ENCODE data around the gene GRIK5. TPM values are rescaled to one million over a fixed set of nuclear protein-coding genes. Genes with fewer than 3 reads are reported as not detected.

GRIK5 gene
- total RNA-seq, 6 experiments from 2014 or later, result 0.15 to 0.42 (median 0.17) TPM; not detected in 2

DNA sequence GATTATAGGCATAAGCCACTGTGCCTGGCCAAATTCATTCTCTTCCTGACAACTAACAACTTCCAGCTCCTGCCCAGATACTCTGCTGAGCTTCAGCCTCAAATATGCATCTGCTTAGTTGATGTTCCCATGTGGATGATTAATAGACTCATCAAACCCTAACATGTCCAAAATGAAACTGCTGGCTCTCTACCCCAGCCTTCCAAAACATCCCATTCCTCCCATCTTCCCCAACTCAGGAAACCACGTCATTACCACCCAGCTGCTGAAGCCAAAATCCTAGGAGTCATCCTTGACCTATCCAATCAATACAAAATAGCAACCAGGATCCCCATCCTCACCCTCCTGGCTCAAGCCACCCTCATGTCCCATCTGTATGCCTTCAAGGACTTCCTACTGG, 41.4 kb upstream of the GRIK5 start:
- Histone ChIP-seq H3K4me3 (no peak overlapping the region), H3K4me1 (no peaks in the 10 kb centered on the region), H3K9me3 (no peaks in the 10 kb centered on the region), H3K27me3 (no peaks in the 10 kb centered on the region), H3K27ac (no peak overlapping the region), H3K36me3 (no peaks in the 10 kb centered on the region)
- intact Hi-C loops (cut with DNase I), result no loop called here
- TF ChIP-seq, protein P1, sequence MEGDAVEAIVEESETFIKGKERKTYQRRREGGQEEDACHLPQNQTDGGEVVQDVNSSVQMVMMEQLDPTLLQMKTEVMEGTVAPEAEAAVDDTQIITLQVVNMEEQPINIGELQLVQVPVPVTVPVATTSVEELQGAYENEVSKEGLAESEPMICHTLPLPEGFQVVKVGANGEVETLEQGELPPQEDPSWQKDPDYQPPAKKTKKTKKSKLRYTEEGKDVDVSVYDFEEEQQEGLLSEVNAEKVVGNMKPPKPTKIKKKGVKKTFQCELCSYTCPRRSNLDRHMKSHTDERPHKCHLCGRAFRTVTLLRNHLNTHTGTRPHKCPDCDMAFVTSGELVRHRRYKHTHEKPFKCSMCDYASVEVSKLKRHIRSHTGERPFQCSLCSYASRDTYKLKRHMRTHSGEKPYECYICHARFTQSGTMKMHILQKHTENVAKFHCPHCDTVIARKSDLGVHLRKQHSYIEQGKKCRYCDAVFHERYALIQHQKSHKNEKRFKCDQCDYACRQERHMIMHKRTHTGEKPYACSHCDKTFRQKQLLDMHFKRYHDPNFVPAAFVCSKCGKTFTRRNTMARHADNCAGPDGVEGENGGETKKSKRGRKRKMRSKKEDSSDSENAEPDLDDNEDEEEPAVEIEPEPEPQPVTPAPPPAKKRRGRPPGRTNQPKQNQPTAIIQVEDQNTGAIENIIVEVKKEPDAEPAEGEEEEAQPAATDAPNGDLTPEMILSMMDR (IDR thresholded peaks at IDR 0.05), result no peak
- TF ChIP-seq POLR2A (IDR thresholded peaks at IDR 0.05), result no peak
- ATAC-seq (no peak), DNase-seq (no peak)
- 35% methylated on average over 1 of the region's 1 CpG for WGBS (ENCODE audit: insufficient coverage, low coverage, low lambda C conversion rate, missing lambda C conversion rate)

DNA sequence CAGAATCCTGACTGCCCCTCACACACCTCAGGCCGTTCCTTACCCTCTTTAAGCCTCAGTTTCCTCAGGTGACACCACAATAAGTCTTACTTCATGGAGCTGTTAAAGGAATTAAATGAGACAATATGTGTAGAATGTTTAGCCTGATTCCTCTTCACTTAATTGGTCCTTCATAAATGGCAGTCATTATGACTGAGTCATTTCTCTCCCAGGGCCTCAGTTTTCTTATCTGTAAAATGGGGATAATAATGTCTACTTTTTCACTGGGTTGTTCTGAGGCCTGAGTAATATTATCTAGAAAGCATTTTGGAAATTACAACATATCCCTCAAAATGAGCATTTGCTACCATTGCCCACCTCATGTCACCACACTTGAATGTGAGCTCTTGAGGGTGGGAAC, 40.7 kb upstream of the GRIK5 start:
- DNase-seq (no peak), ATAC-seq (no peak)
- H3K36me3 ChIP-seq, result no peaks in the 10 kb centered on the region
- H3K27ac ChIP-seq, result no peak overlapping the region
- no peaks in the 10 kb centered on the region for H3K27me3 ChIP-seq
- H3K4me3 ChIP-seq, result no peak overlapping the region
- no peaks in the 10 kb centered on the region for H3K9me3 ChIP-seq
- H3K4me1 ChIP-seq, result no peaks in the 10 kb centered on the region
- TF ChIP-seq POLR2A (IDR thresholded peaks at IDR 0.05), result no peak
- TF ChIP-seq, protein P1 (IDR thresholded peaks at IDR 0.05), result no peak
- intact Hi-C loops (cut with DNase I), result no loop called here
- 71% methylated on average over 1 of the region's 1 CpG for WGBS (ENCODE audit: insufficient coverage, low coverage, low lambda C conversion rate, missing lambda C conversion rate)

DNA sequence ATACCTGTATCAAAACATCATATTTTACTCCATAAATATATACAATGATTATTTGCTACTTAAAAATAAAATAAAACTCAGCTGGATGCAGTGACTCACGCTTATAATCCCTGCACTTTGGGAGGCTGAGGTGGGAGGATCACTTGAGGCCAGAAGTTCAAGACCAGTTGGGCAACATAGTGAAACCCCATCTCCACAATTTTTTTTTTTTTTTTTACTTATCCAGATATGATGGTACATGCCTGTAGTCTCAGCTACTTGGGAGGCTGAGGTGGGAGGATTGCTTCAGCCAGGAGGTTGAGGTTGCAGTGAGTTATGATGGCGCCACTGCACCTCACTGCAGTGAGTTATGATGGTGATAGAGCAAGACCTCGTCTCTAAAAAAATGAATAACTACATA, 39.9 kb upstream of the GRIK5 start:
- Histone ChIP-seq H3K27me3 (no peaks in the 10 kb centered on the region), H3K36me3 (no peaks in the 10 kb centered on the region), H3K27ac (no peak overlapping the region), H3K4me1 (no peaks in the 10 kb centered on the region), H3K4me3 (no peak overlapping the region), H3K9me3 (no peaks in the 10 kb centered on the region)
- intact Hi-C loops (cut with DNase I), result no loop called here
- DNase-seq (no peak), ATAC-seq (no peak)
- no peak for TF ChIP-seq POLR2A (IDR thresholded peaks at IDR 0.05)
- TF ChIP-seq, protein P1 (IDR thresholded peaks at IDR 0.05), result no peak
- WGBS (ENCODE audit: insufficient coverage, low coverage, low lambda C conversion rate, missing lambda C conversion rate), result 69% methylated on average over 3 of the region's 3 CpGs

DNA sequence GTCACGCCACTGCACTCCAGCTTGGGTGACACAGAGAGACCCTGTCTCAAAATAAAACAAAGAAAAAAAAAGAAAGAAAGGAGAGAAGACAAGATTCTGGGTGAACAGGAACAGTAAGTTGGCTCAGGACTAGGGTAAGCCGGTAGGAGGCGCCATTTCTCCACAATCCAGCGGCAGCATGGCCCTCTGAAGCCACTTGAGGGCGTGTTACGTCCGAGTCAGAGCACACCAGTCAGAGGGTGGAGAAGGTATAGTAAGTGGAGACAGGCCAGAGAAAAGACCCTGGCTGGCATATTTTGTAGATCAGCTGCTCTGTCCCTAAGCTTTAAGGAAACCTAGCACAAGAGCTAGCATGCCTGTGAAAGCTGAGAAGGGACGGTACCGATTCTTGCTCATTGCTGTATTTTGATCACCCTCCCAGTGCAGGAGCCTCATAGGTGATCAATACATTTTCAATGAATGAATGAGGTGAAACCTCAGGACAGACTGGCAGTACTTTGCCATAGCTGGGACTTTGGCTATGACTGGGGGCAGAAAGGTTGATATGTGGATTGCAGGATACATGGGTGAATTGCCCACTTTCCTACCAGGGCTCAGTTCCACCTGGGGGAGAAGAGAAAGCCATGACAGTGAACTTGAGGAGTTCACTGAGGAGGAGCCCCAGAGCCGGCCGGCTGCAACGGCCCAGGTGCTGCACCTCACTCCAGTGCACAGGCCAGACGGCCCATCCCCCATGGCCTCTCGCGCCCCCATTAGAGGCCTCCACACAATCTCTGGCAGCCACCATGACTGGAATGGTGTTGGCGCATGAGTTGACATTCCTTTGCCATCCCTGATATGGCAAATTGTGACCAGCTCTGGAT, 38.8 kb upstream of the GRIK5 start:
- H3K27ac ChIP-seq, result no peak overlapping the region
- intact Hi-C loops (cut with DNase I), result no loop called here
- no peaks in the 10 kb centered on the region for H3K27me3 ChIP-seq
- no peaks in the 10 kb centered on the region for H3K4me1 ChIP-seq
- H3K4me3 ChIP-seq, result no peak overlapping the region
- peak; percentile 71 to 77 (median 75) for DNase-seq
- ATAC-seq, result peak; percentile 87 to 99 (median 92)
- no peaks in the 10 kb centered on the region for H3K9me3 ChIP-seq
- no peaks in the 10 kb centered on the region for H3K36me3 ChIP-seq
- WGBS (ENCODE audit: insufficient coverage, low coverage, low lambda C conversion rate, missing lambda C conversion rate), result 11% methylated on average over 12 of the region's 16 CpGs
- TF ChIP-seq, protein P1 (IDR thresholded peaks at IDR 0.05), result peak; percentile 80 to 98 (median 91)
- TF ChIP-seq POLR2A (IDR thresholded peaks at IDR 0.05), result no peak

Data from right lobe of liver (tissue), 6 donors.